DND-41 (cell line): ENCODE data around the gene RCBTB1.

Experiments
- EZH2 ChIP-seq: IDR thresholded peaks from 3 replicates; pipeline ENCODE4 v1.6.1; 2012; ENCODE audit warnings: borderline replicate concordance, low read depth, mild to moderate bottlenecking, moderate library complexity, low read length, inconsistent platforms; ENCODE audit not compliant: severe bottlenecking
- TF ChIP-seq, protein P1 (sequence below): IDR thresholded peaks from 2 replicates; pipeline ENCODE4 v1.5.1; 2012; ENCODE audit warnings: borderline replicate concordance, low read length, moderate library complexity, mild to moderate bottlenecking; ENCODE audit not compliant: poor library complexity, severe bottlenecking; ENCODE audit errors: extremely low read depth

DNA sequence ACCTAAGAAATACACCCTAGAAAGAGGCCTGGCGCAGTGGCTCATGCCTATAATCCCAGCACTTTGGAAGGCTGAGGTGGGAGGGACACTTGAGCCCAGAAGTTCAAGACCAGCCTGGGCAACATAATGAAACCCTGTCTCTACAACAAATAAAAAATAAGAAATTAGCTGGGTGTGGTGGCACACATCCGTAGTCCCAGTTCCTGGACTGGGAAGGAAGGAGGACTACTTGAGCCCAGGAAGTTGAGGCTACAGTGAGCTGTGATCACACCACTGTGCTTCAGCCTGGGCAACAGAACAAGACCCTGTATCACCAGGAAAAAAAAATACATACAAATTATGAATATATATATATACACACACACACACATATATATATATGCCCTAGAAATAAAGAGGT, 47.0 kb downstream of the RCBTB1 start:
- TF ChIP-seq EZH2: no peak
- TF ChIP-seq, protein P1, sequence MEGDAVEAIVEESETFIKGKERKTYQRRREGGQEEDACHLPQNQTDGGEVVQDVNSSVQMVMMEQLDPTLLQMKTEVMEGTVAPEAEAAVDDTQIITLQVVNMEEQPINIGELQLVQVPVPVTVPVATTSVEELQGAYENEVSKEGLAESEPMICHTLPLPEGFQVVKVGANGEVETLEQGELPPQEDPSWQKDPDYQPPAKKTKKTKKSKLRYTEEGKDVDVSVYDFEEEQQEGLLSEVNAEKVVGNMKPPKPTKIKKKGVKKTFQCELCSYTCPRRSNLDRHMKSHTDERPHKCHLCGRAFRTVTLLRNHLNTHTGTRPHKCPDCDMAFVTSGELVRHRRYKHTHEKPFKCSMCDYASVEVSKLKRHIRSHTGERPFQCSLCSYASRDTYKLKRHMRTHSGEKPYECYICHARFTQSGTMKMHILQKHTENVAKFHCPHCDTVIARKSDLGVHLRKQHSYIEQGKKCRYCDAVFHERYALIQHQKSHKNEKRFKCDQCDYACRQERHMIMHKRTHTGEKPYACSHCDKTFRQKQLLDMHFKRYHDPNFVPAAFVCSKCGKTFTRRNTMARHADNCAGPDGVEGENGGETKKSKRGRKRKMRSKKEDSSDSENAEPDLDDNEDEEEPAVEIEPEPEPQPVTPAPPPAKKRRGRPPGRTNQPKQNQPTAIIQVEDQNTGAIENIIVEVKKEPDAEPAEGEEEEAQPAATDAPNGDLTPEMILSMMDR: no peak
